Prostate gland (tissue), 2 donors: Measurements from ENCODE around the gene MCFD2. TPM values are rescaled to one million over a fixed set of nuclear protein-coding genes. Genes with fewer than 3 reads are reported as not detected.
A peak's percentile ranks its signal among the peaks of the same experiment; 100 is the strongest.

Experiments used
- DNase-seq: peaks from one replicate; pipeline ENCODE4 v3.0.0-alpha.2; 2019; ENCODE audit warnings: low spot score
- H3K27ac ChIP-seq, 2 donors: fragments of 200-600 bp; sonication (generic); 2 replicates each; pipeline ENCODE4 v1.5.1; 2017 to 2019
- H3K27me3 ChIP-seq: fragments of 200-600 bp; sonication (generic); replicated peaks from 2 replicates; pipeline ENCODE4 v1.5.1; 2019; ENCODE audit not compliant: insufficient read depth
- H3K36me3 ChIP-seq, 2 donors: fragments of 200-600 bp; sonication (generic); 1 replicate in 1 of 2; 2 replicates in 1 of 2; pipeline versions ENCODE4 v1.5.1 to v1.8.1; 2017 to 2019
- H3K4me1 ChIP-seq: fragments of 200-600 bp; sonication (generic); replicated peaks from 2 replicates; pipeline ENCODE4 v1.5.1; 2019
- H3K4me3 ChIP-seq, 2 donors: fragments of 200-600 bp; sonication (generic); 2 replicates each; pipeline ENCODE4 v1.5.1; 2017 to 2019
- H3K9me3 ChIP-seq: fragments of 200-600 bp; sonication (generic); 2 replicates; pipeline ENCODE4 v1.5.1; 2017
- CTCF ChIP-seq, 4 experiments: fragments of 200-600 bp in 2 of 4; fragments of 450-650 bp in 2 of 4; sonication (generic) in 2 of 4; IDR thresholded peaks; 1 replicate in 3 of 4; 2 replicates in 1 of 4; pipeline ENCODE4 v1.5.1; 2016 to 2019; ENCODE audit warnings: antibody characterized with exemption in 4 of 4, mild to moderate bottlenecking in 2 of 4, moderate library complexity in 2 of 4
- POLR2A ChIP-seq: fragments of 450-650 bp; IDR thresholded peaks from one replicate; pipeline ENCODE4 v1.6.1; 2016; ENCODE audit warnings: antibody characterized with exemption, mild to moderate bottlenecking
- POLR2AphosphoS5 ChIP-seq: sonication (generic); formaldehyde crosslinking; IDR thresholded peaks from one replicate; pipeline ENCODE4 v1.6.1; 2017; ENCODE audit warnings: antibody characterized with exemption
- WGBS: methylation state at CpG from one replicate; pipeline ENCODE4 v1.1.5; 2018; 5-methylcytosine and 5-hydroxymethylcytosine counted together
- intact Hi-C: fragments of 100-400 bp; cut with DNase I; formaldehyde crosslinking; loops from one replicate; pipeline ENCODE4 v1.14.2; 2022
- total RNA-seq, 2 donors: library from RNA; depleted of rRNA; stranded (reverse); fragments of >200 nt; gene quantifications; one replicate each; pipeline ENCODE4 v1.1.0, GENCODE V29; 2016

MCFD2 gene
- total RNA-seq, 2 donors from 2014 or later: 77.9 to 88.4 TPM

DNA sequence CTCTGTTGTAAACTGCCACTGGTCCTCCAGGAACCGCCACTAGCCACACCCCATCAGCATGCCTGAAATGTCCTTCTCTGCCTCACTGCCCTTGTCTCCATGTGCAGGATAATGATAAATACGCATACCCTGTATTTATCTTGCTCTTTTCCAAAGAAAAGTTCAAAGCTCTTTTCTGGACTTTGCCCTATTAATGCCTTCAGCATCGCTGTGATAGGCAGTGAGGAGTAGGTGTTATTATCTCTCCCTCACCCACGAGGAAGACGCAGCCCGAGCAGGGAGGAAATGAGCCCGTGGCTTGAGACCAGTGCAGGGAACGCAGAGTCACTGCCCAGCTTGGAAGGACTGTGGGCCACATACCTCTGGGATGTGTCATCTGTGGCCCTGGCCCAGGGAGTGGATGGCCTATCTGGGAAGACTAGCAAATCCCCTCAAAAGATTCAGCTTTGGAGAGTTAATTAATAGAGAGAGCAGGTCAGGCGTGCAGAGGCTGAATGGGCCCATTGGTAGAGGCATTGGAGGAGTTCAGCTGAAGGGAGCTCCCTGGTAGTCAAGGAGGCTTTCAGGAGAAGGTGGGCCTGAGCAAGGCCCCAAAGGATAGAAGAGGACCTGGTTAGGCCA is 39.5 kb upstream of the MCFD2 start:
- H3K9me3 ChIP-seq: no peaks in the 10 kb centered on the region
- no peaks in the 10 kb centered on the region for H3K27me3 ChIP-seq
- H3K36me3 ChIP-seq: peaks cover 0 to 7% of the 10 kb centered on the region in 2 donors
- no peak overlapping the region for H3K4me3 ChIP-seq
- H3K27ac ChIP-seq: peak overlapping the region in 1 of 2 donors; percentile 10
- no peaks in the 10 kb centered on the region for H3K4me1 ChIP-seq
- no peak for TF ChIP-seq POLR2A
- TF ChIP-seq POLR2AphosphoS5: peak; percentile 26
- DNase-seq: peak; percentile 22
- intact Hi-C loops: no loop called here
- 42% methylated on average over 9 of the region's 9 CpGs for WGBS

DNA sequence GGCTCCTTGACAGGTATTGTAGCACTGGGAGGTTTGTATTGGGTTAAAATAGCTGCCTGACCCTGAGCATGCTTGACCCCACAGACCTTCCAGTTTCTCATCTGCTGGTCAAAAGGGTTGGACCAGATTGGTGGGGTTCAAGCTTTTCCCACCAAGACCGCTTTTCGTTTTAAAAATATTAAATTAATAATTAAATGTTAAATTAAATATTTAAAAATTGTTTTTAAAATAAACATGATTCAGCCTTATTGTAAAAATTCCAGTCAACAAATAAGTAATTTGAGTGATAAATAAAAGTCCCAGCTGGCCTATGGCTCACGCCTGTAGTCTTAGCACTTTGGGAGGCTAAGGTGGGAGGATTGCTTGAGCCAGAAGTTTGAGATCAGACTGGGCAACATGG is 36.6 kb upstream of the MCFD2 start:
- TF ChIP-seq POLR2AphosphoS5 (no peak), POLR2A (no peak), CTCF (IDR thresholded peaks at IDR 0.05) (no peak)
- DNase-seq: no peak
- Histone ChIP-seq H3K4me1 (no peaks in the 10 kb centered on the region), H3K36me3 (peaks cover 0 to 5% of the 10 kb centered on the region in 2 donors), H3K4me3 (no peak overlapping the region), H3K27ac (no peak overlapping the region), H3K9me3 (no peaks in the 10 kb centered on the region), H3K27me3 (no peaks in the 10 kb centered on the region)
- intact Hi-C loops: no loop called here
- 96% methylated on average over 3 of the region's 3 CpGs for WGBS

- H3K9me3 ChIP-seq: no peaks in the 10 kb centered on the region
- no peak overlapping the region for H3K27ac ChIP-seq
- H3K27me3 ChIP-seq: no peaks in the 10 kb centered on the region
- 91% methylated on average over 9 of the region's 9 CpGs for WGBS
- intact Hi-C loops: no loop called here
- H3K36me3 ChIP-seq: no peaks in the 10 kb centered on the region
- H3K4me3 ChIP-seq: no peak overlapping the region
- no peaks in the 10 kb centered on the region for H3K4me1 ChIP-seq
- no peak for DNase-seq
- TF ChIP-seq POLR2A (no peak), POLR2AphosphoS5 (no peak), CTCF (IDR thresholded peaks at IDR 0.05) (no peak)
Measured at GRCh38 chr2:46951290-46952064, 35.9 kb upstream of the MCFD2 start.

GRCh38 chr2:46950314-46950713 is 34.7 kb upstream of the MCFD2 start:
- 93% methylated on average over 8 of the region's 8 CpGs for WGBS
- no peaks in the 10 kb centered on the region for H3K36me3 ChIP-seq
- H3K9me3 ChIP-seq: no peaks in the 10 kb centered on the region
- H3K4me3 ChIP-seq: no peak overlapping the region
- intact Hi-C loops: no loop called here
- no peak overlapping the region for H3K27ac ChIP-seq
- no peak for TF ChIP-seq POLR2A
- TF ChIP-seq CTCF (IDR thresholded peaks at IDR 0.05): no peak
- no peak for TF ChIP-seq POLR2AphosphoS5
- no peak for DNase-seq
- no peaks in the 10 kb centered on the region for H3K4me1 ChIP-seq
- no peaks in the 10 kb centered on the region for H3K27me3 ChIP-seq

- TF ChIP-seq POLR2AphosphoS5: no peak
- TF ChIP-seq POLR2A: no peak
- no peak for TF ChIP-seq CTCF (IDR thresholded peaks at IDR 0.05)
- WGBS: 88% methylated on average over 11 of the region's 11 CpGs
Measured at GRCh38 chr2:46947841-46948240, 32.2 kb upstream of the MCFD2 start.

More at GRCh38 chr2:46947841-46948240, 32.2 kb upstream of the MCFD2 start:
- Histone ChIP-seq H3K36me3 (no peaks in the 10 kb centered on the region), H3K4me3 (no peak overlapping the region), H3K4me1 (no peaks in the 10 kb centered on the region), H3K27me3 (no peaks in the 10 kb centered on the region), H3K27ac (no peak overlapping the region), H3K9me3 (no peaks in the 10 kb centered on the region)
- intact Hi-C loops: no loop called here
- no peak for DNase-seq
